RWPE1 (cell line): ENCODE data around the gene GREB1L.

Experiments
- CTCF ChIA-PET: fragments of 350-600 bp; sonication (Branson Sonifier 250); formaldehyde crosslinking; extraction: SDS; loops from one replicate; lab custom pipeline; 2021; lab: Yijun Ruan, JAX
- POLR2A ChIA-PET: fragments of 400-600 bp; formaldehyde crosslinking; extraction: SDS; loops from one replicate; lab custom pipeline; 2020; ENCODE audit warnings: antibody characterized with exemption; ENCODE audit not compliant: low non-redundant PET; lab: Yijun Ruan, JAX
- DNase-seq: peaks from one replicate; pipeline ENCODE4 v3.0.0; 2012; ENCODE audit warnings: low spot score
- H3K27ac ChIP-seq: fragments of 450-650 bp; 2 replicates; pipeline ENCODE4 v1.5.1; 2017
- TF ChIP-seq, protein P1 (sequence below): fragments of 450-650 bp; conservative IDR thresholded peaks from 2 replicates; pipeline ENCODE4 v1.5.1; 2017; ENCODE audit warnings: low read depth, mild to moderate bottlenecking

The GREB1L gene

GRCh38 chr18:21458310-21458709 lies 216.3 kb downstream of the GREB1L start:
- ChIA-PET POLR2A (no interaction called here), CTCF (interaction anchor here (0.7 kb wide), 1 partner anchor 209 kb away, joined by 4 read pairs; no protein-coding TSS in a partner anchor)
- TF ChIP-seq, protein P1, sequence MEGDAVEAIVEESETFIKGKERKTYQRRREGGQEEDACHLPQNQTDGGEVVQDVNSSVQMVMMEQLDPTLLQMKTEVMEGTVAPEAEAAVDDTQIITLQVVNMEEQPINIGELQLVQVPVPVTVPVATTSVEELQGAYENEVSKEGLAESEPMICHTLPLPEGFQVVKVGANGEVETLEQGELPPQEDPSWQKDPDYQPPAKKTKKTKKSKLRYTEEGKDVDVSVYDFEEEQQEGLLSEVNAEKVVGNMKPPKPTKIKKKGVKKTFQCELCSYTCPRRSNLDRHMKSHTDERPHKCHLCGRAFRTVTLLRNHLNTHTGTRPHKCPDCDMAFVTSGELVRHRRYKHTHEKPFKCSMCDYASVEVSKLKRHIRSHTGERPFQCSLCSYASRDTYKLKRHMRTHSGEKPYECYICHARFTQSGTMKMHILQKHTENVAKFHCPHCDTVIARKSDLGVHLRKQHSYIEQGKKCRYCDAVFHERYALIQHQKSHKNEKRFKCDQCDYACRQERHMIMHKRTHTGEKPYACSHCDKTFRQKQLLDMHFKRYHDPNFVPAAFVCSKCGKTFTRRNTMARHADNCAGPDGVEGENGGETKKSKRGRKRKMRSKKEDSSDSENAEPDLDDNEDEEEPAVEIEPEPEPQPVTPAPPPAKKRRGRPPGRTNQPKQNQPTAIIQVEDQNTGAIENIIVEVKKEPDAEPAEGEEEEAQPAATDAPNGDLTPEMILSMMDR, result no peak
- H3K27ac ChIP-seq, result no peak overlapping the region
- DNase-seq, result no peak

DNA sequence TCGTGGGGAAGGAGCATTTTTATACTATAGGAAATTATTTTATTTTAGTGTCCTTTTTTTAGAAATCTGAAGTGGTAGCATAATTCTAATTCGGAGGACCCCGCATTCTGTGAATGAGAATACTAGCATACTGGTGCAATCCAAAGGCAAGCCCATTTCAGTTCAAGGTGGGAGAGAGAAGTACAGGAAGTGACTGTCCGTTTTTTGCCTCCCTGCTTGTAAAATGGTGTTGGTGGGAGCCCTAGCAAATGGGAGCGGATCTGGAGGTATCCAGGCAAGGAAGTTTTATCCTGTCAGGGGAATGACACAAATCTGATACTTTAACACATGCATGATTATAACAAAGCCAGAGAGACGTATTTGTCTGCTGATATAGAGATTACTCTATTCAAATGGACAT lies 216.8 kb downstream of the GREB1L start:
- ChIA-PET CTCF (interaction anchor here (0.7 kb wide), 1 partner anchor 210 kb away, joined by 4 read pairs; no protein-coding TSS in a partner anchor), POLR2A (no interaction called here)
- no peak for DNase-seq
- no peak overlapping the region for H3K27ac ChIP-seq
- TF ChIP-seq, protein P1, result no peak

GRCh38 chr18:21459706-21460286 lies 217.8 kb downstream of the GREB1L start:
- no peak overlapping the region for H3K27ac ChIP-seq
- DNase-seq, result no peak
- TF ChIP-seq, protein P1, result no peak
- POLR2A ChIA-PET, result no interaction called here
- CTCF ChIA-PET, result no interaction called here

GRCh38 chr18:21461460-21461859 lies 219.4 kb downstream of the GREB1L start:
- no peak for DNase-seq
- no peak overlapping the region for H3K27ac ChIP-seq
- ChIA-PET POLR2A (no interaction called here), CTCF (no interaction called here)
- TF ChIP-seq, protein P1, result no peak

GRCh38 chr18:21463718-21464117 lies 221.7 kb downstream of the GREB1L start:
- POLR2A ChIA-PET, result no interaction called here
- H3K27ac ChIP-seq, result no peak overlapping the region
- CTCF ChIA-PET, result no interaction called here
- DNase-seq, result no peak
- TF ChIP-seq, protein P1, result no peak

- TF ChIP-seq, protein P1, result no peak
- H3K27ac ChIP-seq, result no peak overlapping the region
- ChIA-PET POLR2A (no interaction called here), CTCF (no interaction called here)
- DNase-seq, result no peak
These were observed 226.6 kb downstream of the GREB1L start for GRCh38 chr18:21468514-21469164.
